Mesendoderm (in vitro differentiated cells): ENCODE data around the gene DCC.

Experiments used
- DNase-seq: peaks from one replicate; pipeline ENCODE4 v3.0.0; 2013
- H2AK5ac ChIP-seq: 2 replicates; pipeline ENCODE4 v1.6.1; 2013; ENCODE audit warnings: low read length, inconsistent platforms
- H2BK120ac ChIP-seq: 2 replicates; pipeline ENCODE4 v1.6.1; 2013; ENCODE audit warnings: low read depth, mild to moderate bottlenecking, low read length, moderate library complexity, mixed read lengths
- H2BK15ac ChIP-seq: replicated peaks from 2 replicates; pipeline ENCODE4 v1.6.1; 2013; ENCODE audit warnings: low read depth, mild to moderate bottlenecking, moderate library complexity
- H2BK5ac ChIP-seq: 2 replicates; pipeline ENCODE4 v1.6.1; 2013; ENCODE audit warnings: low read length, inconsistent platforms
- H3K18ac ChIP-seq: 2 replicates; pipeline ENCODE4 v1.6.1; 2013; ENCODE audit warnings: mild to moderate bottlenecking, low read length, mixed read lengths
- H3K23ac ChIP-seq: one replicate; pipeline ENCODE4 v1.6.1; 2013; ENCODE audit warnings: low read length
- H3K27ac ChIP-seq: 2 replicates; pipeline ENCODE4 v1.5.1; 2013; ENCODE audit warnings: low read depth, mild to moderate bottlenecking, inconsistent platforms, low read length, moderate library complexity
- H3K27me3 ChIP-seq: 2 replicates; pipeline ENCODE4 v1.6.1; 2013; ENCODE audit warnings: low read length, control low read depth, mild to moderate bottlenecking, inconsistent platforms; ENCODE audit not compliant: insufficient read depth, poor library complexity
- H3K36me3 ChIP-seq: 2 replicates; pipeline ENCODE4 v1.6.1; 2013; ENCODE audit warnings: low read length, inconsistent platforms; ENCODE audit not compliant: control insufficient read depth, insufficient read depth
- H3K4ac ChIP-seq: one replicate; pipeline ENCODE4 v1.6.1; 2013; ENCODE audit warnings: low read depth, mild to moderate bottlenecking, low read length, moderate library complexity
- H3K4me1 ChIP-seq: 2 replicates; pipeline ENCODE4 v1.6.1; 2013; ENCODE audit warnings: low read depth, low read length, inconsistent platforms; ENCODE audit not compliant: control insufficient read depth
- H3K4me2 ChIP-seq: 2 replicates; pipeline ENCODE4 v1.6.1; 2013; ENCODE audit warnings: low read length
- H3K4me3 ChIP-seq: 2 replicates; pipeline ENCODE4 v1.5.1; 2013; ENCODE audit warnings: mild to moderate bottlenecking, low read length
- H3K56ac ChIP-seq: one replicate; pipeline ENCODE4 v1.6.1; 2013; ENCODE audit warnings: low read length
- H3K79me1 ChIP-seq: 2 replicates; pipeline ENCODE4 v1.6.1; 2013; ENCODE audit warnings: low read length, inconsistent platforms
- H3K79me2 ChIP-seq: 2 replicates; pipeline ENCODE4 v1.6.1; 2013; ENCODE audit warnings: mild to moderate bottlenecking, low read length; ENCODE audit not compliant: control insufficient read depth, insufficient read depth
- H3K9ac ChIP-seq: 2 replicates; pipeline ENCODE4 v1.6.1; 2013; ENCODE audit warnings: low read length, inconsistent platforms
- H4K5ac ChIP-seq: one replicate; pipeline ENCODE4 v1.6.1; 2013; ENCODE audit warnings: low read length
- H4K8ac ChIP-seq: one replicate; pipeline ENCODE4 v1.6.1; 2013; ENCODE audit warnings: low read depth, mild to moderate bottlenecking, control low read depth, low read length, moderate library complexity
- WGBS: extraction: QIAGEN DNeasy Blood & Tissue Kit; methylation state at CpG from one replicate; pipeline ENCODE4 v1.1.7; 2013; ENCODE audit warnings: low lambda C conversion rate, missing lambda C conversion rate; ENCODE audit not compliant: insufficient coverage; ENCODE audit errors: extremely low coverage; 5-methylcytosine and 5-hydroxymethylcytosine counted together

The DCC gene

GRCh38 chr18:52764316-52764715 lies 424.3 kb downstream of the DCC start:
- H3K79me1 ChIP-seq: no peaks in the 10 kb centered on the region
- H3K27ac ChIP-seq: no peak overlapping the region
- H3K18ac ChIP-seq: no peak overlapping the region
- H3K36me3 ChIP-seq: no peaks in the 10 kb centered on the region
- H4K8ac ChIP-seq: no peak overlapping the region
- H2BK15ac ChIP-seq: no peak overlapping the region
- no peak overlapping the region for H2BK5ac ChIP-seq
- H2BK120ac ChIP-seq: no peak overlapping the region
- H4K5ac ChIP-seq: no peak overlapping the region
- H3K4ac ChIP-seq: no peak overlapping the region
- no CpG with 5 or more reads among the region's 3 CpGs for WGBS
- peak; percentile 66 for DNase-seq
- no peak overlapping the region for H3K23ac ChIP-seq
- H3K4me2 ChIP-seq: no peak overlapping the region
- no peak overlapping the region for H2AK5ac ChIP-seq
- H3K27me3 ChIP-seq: no peaks in the 10 kb centered on the region
- no peak overlapping the region for H3K9ac ChIP-seq
- no peaks in the 10 kb centered on the region for H3K4me1 ChIP-seq
- H3K79me2 ChIP-seq: no peaks in the 10 kb centered on the region
- H3K4me3 ChIP-seq: no peak overlapping the region
- H3K56ac ChIP-seq: no peak overlapping the region

- Histone ChIP-seq H2BK5ac (no peak overlapping the region), H2AK5ac (no peak overlapping the region), H3K79me1 (no peaks in the 10 kb centered on the region), H3K27me3 (no peaks in the 10 kb centered on the region), H3K18ac (no peak overlapping the region), H2BK120ac (no peak overlapping the region), H4K5ac (no peak overlapping the region), H3K36me3 (no peaks in the 10 kb centered on the region), H3K4me1 (no peaks in the 10 kb centered on the region), H3K79me2 (no peaks in the 10 kb centered on the region), H3K4me2 (no peak overlapping the region), H4K8ac (no peak overlapping the region), H3K4me3 (no peak overlapping the region), H2BK15ac (no peak overlapping the region), H3K23ac (no peak overlapping the region), H3K27ac (no peak overlapping the region), H3K9ac (no peak overlapping the region), H3K4ac (no peak overlapping the region), H3K56ac (no peak overlapping the region)
- DNase-seq: no peak
- WGBS: no CpG with 5 or more reads among the region's 9 CpGs
Observed at GRCh38 chr18:52766002-52766545, 426.1 kb downstream of the DCC start.

GRCh38 chr18:52781113-52781512 lies 441.1 kb downstream of the DCC start:
- Histone ChIP-seq H2BK5ac (no peak overlapping the region), H4K8ac (no peak overlapping the region), H2BK120ac (no peak overlapping the region), H3K4me2 (no peak overlapping the region), H2BK15ac (no peak overlapping the region), H3K27me3 (no peaks in the 10 kb centered on the region), H2AK5ac (no peak overlapping the region), H4K5ac (no peak overlapping the region), H3K18ac (no peak overlapping the region), H3K79me2 (no peaks in the 10 kb centered on the region), H3K4me1 (no peaks in the 10 kb centered on the region), H3K9ac (no peak overlapping the region), H3K4ac (no peak overlapping the region), H3K36me3 (no peaks in the 10 kb centered on the region), H3K56ac (no peak overlapping the region), H3K27ac (no peak overlapping the region), H3K23ac (no peak overlapping the region), H3K4me3 (no peak overlapping the region), H3K79me1 (no peaks in the 10 kb centered on the region)
- no peak for DNase-seq
- WGBS: no CpG with 5 or more reads among the region's 5 CpGs

GRCh38 chr18:52791321-52791720 lies 451.3 kb downstream of the DCC start:
- Histone ChIP-seq H3K36me3 (no peaks in the 10 kb centered on the region), H2BK15ac (no peak overlapping the region), H4K5ac (no peak overlapping the region), H3K4ac (no peak overlapping the region), H2BK5ac (no peak overlapping the region), H3K56ac (no peak overlapping the region), H3K27me3 (no peaks in the 10 kb centered on the region), H4K8ac (no peak overlapping the region), H3K79me2 (no peaks in the 10 kb centered on the region), H3K4me3 (no peak overlapping the region), H3K4me2 (no peak overlapping the region), H3K4me1 (no peaks in the 10 kb centered on the region), H2AK5ac (no peak overlapping the region), H3K27ac (no peak overlapping the region), H3K79me1 (no peaks in the 10 kb centered on the region), H3K9ac (no peak overlapping the region), H3K18ac (no peak overlapping the region), H3K23ac (no peak overlapping the region), H2BK120ac (no peak overlapping the region)
- no peak for DNase-seq
- WGBS: no CpG with 5 or more reads among the region's 2 CpGs

GRCh38 chr18:52812834-52813233 lies 472.8 kb downstream of the DCC start:
- Histone ChIP-seq H2AK5ac (no peak overlapping the region), H3K27ac (no peak overlapping the region), H2BK5ac (no peak overlapping the region), H2BK120ac (no peak overlapping the region), H3K79me1 (no peaks in the 10 kb centered on the region), H4K5ac (no peak overlapping the region), H3K27me3 (no peaks in the 10 kb centered on the region), H4K8ac (no peak overlapping the region), H3K79me2 (no peaks in the 10 kb centered on the region), H3K18ac (no peak overlapping the region), H3K36me3 (no peaks in the 10 kb centered on the region), H3K56ac (no peak overlapping the region), H3K4me3 (no peak overlapping the region), H2BK15ac (no peak overlapping the region), H3K23ac (no peak overlapping the region), H3K4me1 (no peaks in the 10 kb centered on the region), H3K4ac (no peak overlapping the region), H3K4me2 (no peak overlapping the region), H3K9ac (no peak overlapping the region)
- DNase-seq: peak; percentile 6
- no CpG with 5 or more reads among the region's 1 CpG for WGBS
